GM19372 (cell line): Measurements from ENCODE around the gene CCL14.
"Not testable (repeated sequence)": the region's sequence is repeated elsewhere in the genome, so short reads cannot be mapped to it uniquely, and the experiment has no call there.

Experiments
- ATAC-seq: cut with Tn5 transposase; IDR thresholded peaks from one replicate; pipeline ENCODE4 v1.9.1; 2021; ENCODE audit warnings: mild to moderate bottlenecking, low read depth, moderate library complexity; ENCODE audit not compliant: unreplicated experiment

Gene CCL14

GRCh38 chr17:35947156-35947585 lies 39.4 kb downstream of the CCL14 start:
- no peak for ATAC-seq

- no peak for ATAC-seq
Observed at GRCh38 chr17:35944151-35944550, 42.4 kb downstream of the CCL14 start.

- no peak for ATAC-seq
Observed at GRCh38 chr17:35943537-35943936, 43.0 kb downstream of the CCL14 start, which contains the start of gene LYZL6. Gene LYZL6, minus strand, starts transcription at chr17:35943713. Its CDS starts 4,357 bp downstream, at chr17:35939356.

GRCh38 chr17:35942588-35943186 lies 43.8 kb downstream of the CCL14 start:
- ATAC-seq = no peak

- not testable (repeated sequence) for ATAC-seq
Observed at GRCh38 chr17:35938492-35938891, 48.0 kb downstream of the CCL14 start.

GRCh38 chr17:35936063-35936462 lies 50.5 kb downstream of the CCL14 start:
- no peak for ATAC-seq

GRCh38 chr17:35934760-35935159 lies 51.8 kb downstream of the CCL14 start:
- ATAC-seq = no peak
